HG03460 (cell line): Measurements from ENCODE around the gene ARID3C.

Experiments used
- ATAC-seq: cut with Tn5 transposase; IDR thresholded peaks from one replicate; pipeline ENCODE4 v1.9.1; 2021; ENCODE audit not compliant: unreplicated experiment

Gene ARID3C

GRCh38 chr9:34601937-34602573 lies 26.8 kb downstream of the ARID3C start:
- no peak for ATAC-seq

DNA sequence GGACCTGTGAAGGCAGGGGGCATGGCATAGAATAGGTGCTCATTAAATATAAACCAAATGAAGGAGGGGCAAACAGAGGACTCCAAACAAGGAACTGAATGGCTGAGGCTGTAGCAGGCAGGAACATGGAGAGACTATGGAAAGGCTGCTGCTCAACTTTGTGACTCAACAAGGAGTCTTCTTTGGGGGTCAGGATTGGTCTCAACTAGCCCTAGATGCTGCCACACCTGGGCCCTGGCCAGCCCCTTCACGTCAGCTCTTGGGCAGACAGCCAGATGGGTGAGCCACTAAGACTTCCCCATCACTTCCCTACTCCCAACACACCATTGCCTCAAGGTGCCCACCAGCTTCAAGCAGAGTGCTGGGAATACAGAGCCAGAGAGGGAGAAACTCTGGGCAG lies 28.0 kb downstream of the ARID3C start:
- no peak for ATAC-seq

GRCh38 chr9:34599546-34599945 lies 29.3 kb downstream of the ARID3C start:
- no peak for ATAC-seq

- ATAC-seq = no peak
Observed at GRCh38 chr9:34594177-34594576, 34.7 kb downstream of the ARID3C start.

- no peak for ATAC-seq
Observed at GRCh38 chr9:34592895-34593601, 35.8 kb downstream of the ARID3C start.

GRCh38 chr9:34591917-34592866 lies 36.7 kb downstream of the ARID3C start:
- no peak for ATAC-seq

DNA sequence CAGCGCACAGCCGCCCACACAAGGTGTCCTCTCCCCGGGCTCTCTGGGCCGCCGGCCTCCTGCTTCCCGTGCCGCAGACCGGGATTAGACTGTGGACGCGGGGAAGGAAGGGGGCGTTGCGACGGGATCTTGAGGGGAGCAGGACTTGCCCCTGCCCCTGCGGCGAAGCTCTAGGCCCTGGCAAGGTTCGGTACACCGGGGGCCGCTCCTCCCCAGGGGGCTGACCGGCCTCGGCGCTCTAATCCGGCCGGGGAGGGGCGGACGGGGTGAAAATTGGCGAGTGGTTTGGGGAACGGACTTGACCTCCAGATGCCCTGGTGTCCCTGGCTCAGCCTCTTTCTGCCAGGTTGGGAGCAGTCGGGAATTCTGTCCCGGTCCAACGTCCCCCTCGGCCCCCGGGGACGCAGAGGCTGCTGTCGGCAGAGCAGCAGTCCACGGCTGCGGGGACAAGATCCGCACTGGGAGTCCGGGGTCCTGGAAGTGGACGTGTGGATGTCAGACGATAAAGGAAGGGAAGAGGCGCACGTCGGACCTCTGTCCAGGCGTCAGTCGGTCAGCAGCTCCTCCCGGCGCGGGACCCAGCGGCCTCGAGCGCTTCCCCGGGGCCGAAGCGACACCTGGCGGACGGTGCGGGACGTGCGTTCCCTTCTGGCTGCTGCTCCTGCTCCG lies 37.5 kb downstream of the ARID3C start:
- no peak for ATAC-seq

- ATAC-seq = no peak
Observed at GRCh38 chr9:34590381-34591247, 38.3 kb downstream of the ARID3C start.

DNA sequence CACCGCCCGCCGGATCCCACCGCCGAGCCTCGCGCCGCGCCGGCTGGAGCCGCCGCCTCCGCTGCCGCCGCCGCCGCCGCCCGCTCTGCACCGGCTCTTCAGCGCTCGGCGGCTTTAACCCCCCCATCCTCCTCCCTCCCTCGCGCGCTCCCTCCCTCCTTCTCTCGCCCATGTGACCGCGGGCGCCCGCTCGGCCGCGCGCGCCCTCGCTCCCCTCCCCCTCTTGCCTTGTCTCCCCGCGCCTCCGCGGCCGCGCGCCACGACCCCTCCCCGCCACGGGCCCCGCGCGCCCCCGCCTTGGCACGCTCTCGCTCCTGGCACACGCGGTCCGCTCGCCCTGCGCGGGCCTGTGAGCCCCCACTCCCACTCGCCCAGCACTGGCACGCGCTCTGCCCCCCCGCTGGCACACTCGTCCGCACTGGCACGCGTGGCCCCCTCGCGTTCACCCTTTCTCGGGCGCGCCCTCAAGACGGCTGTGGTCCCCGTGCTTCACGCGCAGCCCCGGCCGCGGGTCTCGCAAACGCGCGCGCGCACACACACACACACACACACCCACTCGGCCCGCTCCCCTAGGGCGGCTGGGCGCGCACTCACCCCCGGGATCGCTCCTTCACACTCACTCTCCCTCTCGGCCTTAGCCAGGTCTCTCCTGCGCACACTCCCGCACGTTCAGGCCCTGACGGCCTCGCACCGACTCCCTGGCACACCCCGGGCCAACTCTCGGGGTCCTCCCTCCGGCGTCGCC lies 39.1 kb downstream of the ARID3C start, which contains the start of gene CNTFR:
Gene CNTFR (minus strand): TSS at position 89 of the 745 bp plus-strand sequence. CDS start 20,743 bp downstream, outside the sequence.
- ATAC-seq = no peak

- no peak for ATAC-seq
Observed at GRCh38 chr9:34588671-34589635, 39.9 kb downstream of the ARID3C start.

DNA sequence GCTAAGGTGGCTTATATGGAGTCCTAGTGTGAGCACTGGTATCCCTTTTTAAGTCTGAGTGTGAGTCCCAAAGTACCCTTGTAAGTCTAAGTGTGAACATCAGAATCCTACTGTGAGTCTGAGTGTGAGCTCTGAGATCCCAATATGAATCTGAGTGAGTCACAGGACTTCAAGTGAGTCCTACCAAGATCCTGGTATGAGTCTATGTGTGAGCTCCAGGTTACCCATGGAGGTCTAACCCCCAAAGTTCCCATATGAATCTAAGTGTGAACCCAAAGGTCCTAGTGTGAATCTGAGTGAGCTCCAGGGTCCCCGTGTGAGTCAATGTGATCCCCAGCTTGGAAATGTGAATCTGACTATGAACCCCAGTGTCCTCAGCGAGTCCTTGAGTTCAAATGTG lies 41.6 kb downstream of the ARID3C start:
- no peak for ATAC-seq

- no peak for ATAC-seq
Observed at GRCh38 chr9:34585946-34586669, 42.8 kb downstream of the ARID3C start.

DNA sequence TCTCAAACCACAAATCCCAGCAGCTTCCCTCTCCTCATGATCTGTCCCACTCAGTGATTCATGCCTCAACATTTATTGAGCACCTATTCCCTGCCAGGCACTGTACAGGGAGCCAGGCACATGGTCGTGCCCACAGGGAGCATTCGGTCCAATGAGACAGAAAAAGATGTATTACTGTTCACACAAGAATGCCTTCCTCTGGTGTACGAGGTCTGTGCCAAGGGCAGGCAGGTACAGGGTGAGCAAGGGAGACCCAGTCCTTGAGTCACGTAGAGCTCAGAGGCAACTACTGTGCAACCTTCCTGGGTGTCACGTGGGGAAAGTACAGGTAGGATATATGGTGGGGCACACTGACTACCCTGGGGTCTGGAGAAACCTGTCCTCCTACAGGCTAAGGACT lies 43.9 kb downstream of the ARID3C start:
- ATAC-seq = no peak

DNA sequence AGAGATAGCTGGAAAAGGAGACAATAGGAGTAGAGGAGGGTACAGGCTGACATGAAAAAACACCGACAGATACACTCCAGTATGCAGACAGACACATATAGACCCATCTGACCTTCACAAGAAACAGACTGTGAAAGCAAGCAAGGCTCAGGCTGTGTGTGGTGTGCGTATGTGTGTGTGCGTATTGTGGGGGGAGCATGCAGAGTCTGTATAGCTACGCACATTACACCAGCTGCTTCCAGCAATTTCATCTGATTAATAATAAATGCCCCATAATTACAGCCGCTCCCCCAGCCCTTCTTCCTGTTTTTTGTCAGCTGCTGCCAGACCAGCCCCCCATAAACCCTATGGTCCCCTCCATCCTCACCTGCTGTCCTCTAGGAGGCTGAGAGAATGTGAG lies 46.1 kb downstream of the ARID3C start:
- ATAC-seq = no peak

- ATAC-seq = no peak
Observed at GRCh38 chr9:34581318-34581717, 47.5 kb downstream of the ARID3C start.

DNA sequence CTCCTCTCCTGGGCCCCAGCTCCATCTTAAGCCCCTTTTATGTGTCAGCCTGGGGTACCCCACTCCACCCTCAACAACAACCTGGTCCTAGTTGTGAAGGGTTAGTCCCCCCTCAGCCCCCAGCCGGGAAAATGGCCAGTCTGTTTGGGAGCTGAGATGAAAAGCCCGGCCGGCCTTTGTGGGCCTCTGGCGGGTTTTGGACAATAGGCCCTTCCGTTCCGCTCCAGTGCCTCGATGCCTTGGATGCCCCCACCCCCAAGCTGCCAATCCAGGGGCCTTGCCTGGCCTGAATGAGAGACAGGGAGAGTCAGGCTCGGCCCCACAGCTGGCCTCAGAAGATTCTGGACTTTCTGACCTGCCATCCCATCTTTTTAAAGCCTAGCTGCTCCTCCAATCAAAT lies 48.5 kb downstream of the ARID3C start:
- no peak for ATAC-seq

- no peak for ATAC-seq
Observed at GRCh38 chr9:34579808-34580163, 49.1 kb downstream of the ARID3C start.
